ENCODE data around the gene SUDS3. TPM values are rescaled to one million over a fixed set of nuclear protein-coding genes. Genes with fewer than 3 reads are reported as not detected.
"Not testable (repeated sequence)": the region's sequence is repeated elsewhere in the genome, so short reads cannot be mapped to it uniquely, and the experiment has no call there.

Gene SUDS3
- total and polyA plus RNA-seq, 8 donors: 10.6 to 26.8 (median 15.0) TPM

DNA sequence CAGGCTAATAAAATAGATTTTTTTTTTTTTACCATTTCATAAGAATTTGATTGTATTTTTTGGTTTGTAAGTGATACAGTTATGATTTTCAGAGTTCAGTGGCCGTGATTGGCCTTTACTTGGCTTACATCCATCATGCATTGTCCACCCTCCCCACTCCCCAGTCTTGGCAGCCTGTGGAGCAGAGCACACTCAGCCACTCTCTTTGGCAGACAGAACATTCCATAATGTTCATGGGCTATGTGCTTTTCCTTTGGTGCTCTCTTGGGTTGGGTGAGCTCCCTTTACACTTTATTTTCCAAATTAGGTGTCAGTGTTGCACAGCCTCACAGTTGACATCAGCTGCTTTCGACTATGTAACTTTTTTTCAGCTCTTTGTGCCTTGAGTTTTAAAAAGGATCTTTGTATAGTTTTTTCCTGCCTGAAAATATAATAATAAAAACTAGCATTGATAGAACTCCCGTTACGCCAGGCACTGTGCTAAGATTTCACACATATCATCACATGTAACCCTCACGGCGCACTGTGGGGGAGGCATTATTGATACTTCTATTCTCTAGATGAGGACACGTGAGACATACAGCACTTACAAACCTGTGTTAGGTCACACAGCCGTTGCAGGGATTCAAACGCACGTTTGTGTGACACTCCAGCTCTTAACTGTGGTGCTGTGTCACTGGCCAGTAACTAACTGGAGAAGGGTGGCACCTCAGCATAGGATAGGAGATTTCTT, 21.5 kb downstream of the SUDS3 start:
- Histone ChIP-seq H3K9me3 (no peaks in the 10 kb centered on the region), H3K4me3 (no peak overlapping the region), H3K27me3 (no peaks in the 10 kb centered on the region), H3K4me1 (no peaks in the 10 kb centered on the region), H3K27ac (no peak overlapping the region), H3K36me3 (peaks cover 0 to 57% (median 6%) of the 10 kb centered on the region in 3 donors)
- intact Hi-C loops (cut with DNase I): no loop called here
- no peak for FAIRE-seq
- no peak for DNase-seq
- 86 to 87% methylated on average over 10 of the region's 10 CpGs for WGBS, 2 donors
- ATAC-seq: no peak
- TF ChIP-seq, protein P1, sequence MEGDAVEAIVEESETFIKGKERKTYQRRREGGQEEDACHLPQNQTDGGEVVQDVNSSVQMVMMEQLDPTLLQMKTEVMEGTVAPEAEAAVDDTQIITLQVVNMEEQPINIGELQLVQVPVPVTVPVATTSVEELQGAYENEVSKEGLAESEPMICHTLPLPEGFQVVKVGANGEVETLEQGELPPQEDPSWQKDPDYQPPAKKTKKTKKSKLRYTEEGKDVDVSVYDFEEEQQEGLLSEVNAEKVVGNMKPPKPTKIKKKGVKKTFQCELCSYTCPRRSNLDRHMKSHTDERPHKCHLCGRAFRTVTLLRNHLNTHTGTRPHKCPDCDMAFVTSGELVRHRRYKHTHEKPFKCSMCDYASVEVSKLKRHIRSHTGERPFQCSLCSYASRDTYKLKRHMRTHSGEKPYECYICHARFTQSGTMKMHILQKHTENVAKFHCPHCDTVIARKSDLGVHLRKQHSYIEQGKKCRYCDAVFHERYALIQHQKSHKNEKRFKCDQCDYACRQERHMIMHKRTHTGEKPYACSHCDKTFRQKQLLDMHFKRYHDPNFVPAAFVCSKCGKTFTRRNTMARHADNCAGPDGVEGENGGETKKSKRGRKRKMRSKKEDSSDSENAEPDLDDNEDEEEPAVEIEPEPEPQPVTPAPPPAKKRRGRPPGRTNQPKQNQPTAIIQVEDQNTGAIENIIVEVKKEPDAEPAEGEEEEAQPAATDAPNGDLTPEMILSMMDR (IDR thresholded peaks at IDR 0.05): no peak

DNA sequence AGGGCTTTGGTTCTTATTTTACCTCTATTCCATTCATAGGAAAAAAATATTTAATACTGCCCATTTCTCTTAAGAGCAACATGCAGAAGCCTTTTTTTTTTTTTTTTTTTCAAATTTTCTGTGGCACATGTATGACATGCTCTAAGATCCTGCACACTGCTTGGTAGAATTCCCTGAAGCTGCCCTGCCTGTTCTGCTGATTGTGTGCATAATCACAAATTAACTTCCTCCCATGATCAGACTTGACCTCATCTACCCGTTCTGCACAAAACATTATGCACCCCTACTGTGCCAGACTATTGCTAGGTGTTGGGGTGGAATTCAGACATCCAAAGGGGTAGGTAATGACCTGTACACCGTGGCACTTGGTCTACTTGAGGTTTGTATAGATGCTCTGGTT, 22.2 kb downstream of the SUDS3 start:
- no peaks in the 10 kb centered on the region for H3K4me1 ChIP-seq
- DNase-seq (no peak), ATAC-seq (no peak), FAIRE-seq (no peak)
- intact Hi-C loops (cut with DNase I): no loop called here
- peaks cover 0 to 58% (median 12%) of the 10 kb centered on the region in 3 donors for H3K36me3 ChIP-seq
- H3K4me3 ChIP-seq: no peak overlapping the region
- 73 to 83% methylated on average over 2 of the region's 2 CpGs for WGBS, 2 donors
- no peak overlapping the region for H3K27ac ChIP-seq
- TF ChIP-seq, protein P1 (IDR thresholded peaks at IDR 0.05): no peak
- no peaks in the 10 kb centered on the region for H3K27me3 ChIP-seq
- no peaks in the 10 kb centered on the region for H3K9me3 ChIP-seq

DNA sequence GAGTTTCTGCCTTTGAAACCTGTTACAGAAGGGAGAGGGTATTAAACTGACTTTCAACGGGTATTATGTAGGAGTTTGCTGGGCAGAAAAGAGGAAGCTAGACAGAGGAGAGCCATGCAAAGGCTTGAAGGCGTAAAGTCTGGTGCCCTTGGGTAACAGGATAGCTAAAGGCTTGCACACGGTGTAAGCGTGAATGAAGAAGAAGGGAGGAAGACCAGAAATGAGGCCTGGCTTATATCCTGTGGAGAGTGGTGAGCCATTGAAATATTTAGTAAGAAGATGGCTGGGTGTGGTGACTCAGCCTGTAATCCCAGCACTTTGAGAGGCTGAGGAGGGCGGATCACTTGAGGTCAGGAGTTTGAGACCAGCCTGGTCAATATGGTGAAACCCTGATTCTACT, 22.6 kb downstream of the SUDS3 start:
- 92 to 97% methylated on average over 5 of the region's 5 CpGs for WGBS, 2 donors
- FAIRE-seq (no peak), ATAC-seq (no peak), DNase-seq (no peak)
- no peaks in the 10 kb centered on the region for H3K9me3 ChIP-seq
- H3K4me3 ChIP-seq: no peak overlapping the region
- TF ChIP-seq, protein P1 (IDR thresholded peaks at IDR 0.05): no peak
- H3K4me1 ChIP-seq: no peaks in the 10 kb centered on the region
- H3K27ac ChIP-seq: no peak overlapping the region
- intact Hi-C loops (cut with DNase I): no loop called here
- peaks cover 0 to 58% (median 17%) of the 10 kb centered on the region in 3 donors for H3K36me3 ChIP-seq
- no peaks in the 10 kb centered on the region for H3K27me3 ChIP-seq

DNA sequence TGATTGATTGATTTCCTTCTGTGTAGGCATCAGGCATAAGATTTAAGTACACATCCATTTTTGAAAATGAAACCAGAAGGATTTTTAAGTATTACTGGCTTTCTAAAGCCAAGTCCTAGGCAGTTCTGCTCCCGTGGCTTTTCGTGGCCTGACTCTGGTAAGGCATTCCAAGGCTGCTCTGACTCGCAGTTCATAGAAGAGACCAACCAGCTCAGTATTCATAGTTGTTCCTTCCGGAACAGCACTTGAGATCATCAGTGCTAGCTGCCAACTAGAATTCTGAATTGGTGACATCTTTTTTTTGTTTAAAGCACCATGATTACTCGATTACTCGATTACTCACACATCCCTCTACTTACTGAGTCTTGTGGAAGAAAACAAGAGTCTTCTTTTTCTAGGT, 25.9 kb downstream of the SUDS3 start:
- H3K4me3 ChIP-seq: no peak overlapping the region
- H3K27ac ChIP-seq: no peak overlapping the region
- FAIRE-seq (no peak), DNase-seq (no peak), ATAC-seq (no peak)
- WGBS, 2 donors: 85 to 94% methylated on average over 6 of the region's 6 CpGs
- TF ChIP-seq, protein P1 (IDR thresholded peaks at IDR 0.05): no peak
- H3K36me3 ChIP-seq: peaks cover 0 to 54% (median 19%) of the 10 kb centered on the region in 3 donors
- H3K9me3 ChIP-seq: no peaks in the 10 kb centered on the region
- intact Hi-C loops (cut with DNase I): no loop called here
- no peaks in the 10 kb centered on the region for H3K4me1 ChIP-seq
- no peaks in the 10 kb centered on the region for H3K27me3 ChIP-seq

DNA sequence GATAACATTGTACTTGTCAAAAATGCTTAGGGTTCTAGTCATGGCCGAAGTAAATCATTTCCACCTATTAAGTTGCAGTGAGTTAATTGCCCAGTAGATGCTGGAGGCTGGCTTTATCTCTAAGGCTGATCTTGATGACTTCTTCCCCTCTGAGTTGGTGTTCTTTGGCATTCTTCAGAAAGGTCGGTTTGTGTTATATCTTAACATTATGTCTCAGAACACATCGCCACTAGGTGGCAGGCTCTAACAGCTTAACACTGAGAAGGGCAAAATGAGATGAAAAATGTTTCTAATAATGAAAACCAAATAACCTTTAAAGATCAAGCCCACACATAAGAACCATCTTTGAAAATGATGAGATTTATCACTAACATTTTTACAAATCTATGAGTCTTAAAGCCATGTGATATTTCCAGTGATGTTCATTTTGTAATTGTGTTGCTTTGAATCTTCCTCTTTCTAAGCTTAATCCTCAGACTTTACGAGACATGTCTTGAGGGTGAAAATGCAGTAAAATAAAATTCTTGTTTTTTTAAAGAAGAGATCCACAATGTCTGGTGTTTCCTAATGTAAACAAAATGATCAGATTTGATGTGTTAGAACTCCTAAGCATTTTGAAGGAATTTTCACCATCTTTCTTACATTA, 28.6 kb downstream of the SUDS3 start:
- ATAC-seq: peak; percentile 40 to 84 (median 76)
- DNase-seq: peak in 4 of 6 donors; percentile 30 to 66 (median 54)
- intact Hi-C loops (cut with DNase I): no loop called here
- H3K4me3 ChIP-seq: no peak overlapping the region
- no peaks in the 10 kb centered on the region for H3K4me1 ChIP-seq
- TF ChIP-seq, protein P1 (IDR thresholded peaks at IDR 0.05): peak; percentile 25 to 77 (median 54)
- no peaks in the 10 kb centered on the region for H3K27me3 ChIP-seq
- no peak overlapping the region for H3K27ac ChIP-seq
- peak; percentile 71 for FAIRE-seq
- WGBS, 2 donors: 41 to 44% methylated on average over 4 of the region's 4 CpGs
- H3K36me3 ChIP-seq: peaks cover 0 to 36% (median 19%) of the 10 kb centered on the region in 3 donors
- H3K9me3 ChIP-seq: no peaks in the 10 kb centered on the region

DNA sequence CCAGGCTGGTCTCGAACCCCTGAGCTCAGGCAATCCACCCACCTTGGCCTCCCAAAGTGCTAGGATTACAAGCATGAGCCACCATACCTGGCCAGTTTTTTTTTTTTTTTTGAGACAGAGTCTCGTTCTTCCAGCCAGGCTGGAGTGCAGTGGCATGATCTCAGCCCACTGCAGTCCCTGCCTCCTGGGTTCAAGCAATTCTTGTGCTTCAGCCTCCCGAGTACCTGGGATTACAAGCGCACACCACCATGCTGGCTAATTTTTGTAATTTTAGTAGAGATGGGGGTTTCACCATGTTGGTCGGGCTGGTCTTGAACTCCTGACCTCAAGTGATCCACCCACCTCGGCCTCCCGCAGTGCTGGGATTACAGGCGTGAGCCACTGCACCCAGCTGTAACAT, 31.9 kb downstream of the SUDS3 start:
- H3K36me3 ChIP-seq: peaks cover 0 to 38% (median 15%) of the 10 kb centered on the region in 3 donors
- intact Hi-C loops (cut with DNase I); H3K4me1 ChIP-seq; H3K27me3 ChIP-seq; H3K4me3 ChIP-seq; H3K27ac ChIP-seq; H3K9me3 ChIP-seq; DNase-seq; FAIRE-seq; ATAC-seq: not testable (repeated sequence)
- 87 to 98% methylated on average over 8 of the region's 8 CpGs for WGBS, 2 donors
